Progenitor cell of endocrine pancreas (in vitro differentiated cells): Measurements from ENCODE around the gene MTMR3. TPM values are rescaled to one million over a fixed set of nuclear protein-coding genes. Genes with fewer than 3 reads are reported as not detected.

ENCODE experiments used
- DNase-seq: peaks from one replicate; pipeline ENCODE4 v3.0.0; 2021; ENCODE audit warnings: low spot score; ENCODE audit not compliant: unreplicated experiment
- H3K27ac Mint-ChIP-seq: 2 replicates; pipeline ENCODE4 v1.8.0; 2021; ENCODE audit warnings: mild to moderate bottlenecking, moderate library complexity, mixed read lengths
- H3K27me3 Mint-ChIP-seq: 2 replicates; pipeline ENCODE4 v1.8.0; 2021; ENCODE audit warnings: mixed read lengths
- H3K36me3 Mint-ChIP-seq: 2 replicates; pipeline ENCODE4 v1.8.0; 2022; ENCODE audit warnings: mixed read lengths; ENCODE audit not compliant: insufficient read depth
- H3K4me1 Mint-ChIP-seq: 2 replicates; pipeline ENCODE4 v1.8.0; 2021; ENCODE audit warnings: low read depth, mixed read lengths
- H3K4me3 Mint-ChIP-seq: 2 replicates; pipeline ENCODE4 v1.8.0; 2021; ENCODE audit warnings: low read depth, mild to moderate bottlenecking, moderate library complexity, mixed read lengths
- H3K9me3 Mint-ChIP-seq: 2 replicates; pipeline ENCODE4 v1.8.0; 2021; ENCODE audit warnings: low read depth, mixed read lengths
- CTCF ChIP-seq: fragments of 200-600 bp; sonication (generic); IDR thresholded peaks from one replicate; pipeline ENCODE4 v1.5.0; 2021; ENCODE audit warnings: antibody characterized with exemption, mild to moderate bottlenecking; ENCODE audit not compliant: unreplicated experiment
- total RNA-seq: library from RNA; stranded (reverse); gene quantifications from 2 replicates; pipeline ENCODE4 v1.2.1, GENCODE V29; 2021

Gene MTMR3
- total RNA-seq, 1 donor from 2014 or later = 51.0 TPM

GRCh38 chr22:29985912-29986311 lies 102.9 kb downstream of the MTMR3 start:
- no peaks in the 10 kb centered on the region for H3K4me1 Mint-ChIP-seq
- no peaks in the 10 kb centered on the region for H3K27me3 Mint-ChIP-seq
- H3K36me3 Mint-ChIP-seq = peaks cover 3% of the 10 kb centered on the region
- no peaks in the 10 kb centered on the region for H3K9me3 Mint-ChIP-seq
- TF ChIP-seq CTCF = no peak
- H3K4me3 Mint-ChIP-seq = no peak overlapping the region
- no peak overlapping the region for H3K27ac Mint-ChIP-seq
- no peak for DNase-seq

- H3K36me3 Mint-ChIP-seq = peaks cover 10% of the 10 kb centered on the region
- no peaks in the 10 kb centered on the region for H3K27me3 Mint-ChIP-seq
- no peaks in the 10 kb centered on the region for H3K9me3 Mint-ChIP-seq
- no peaks in the 10 kb centered on the region for H3K4me1 Mint-ChIP-seq
- H3K4me3 Mint-ChIP-seq = no peak overlapping the region
- TF ChIP-seq CTCF = no peak
- no peak overlapping the region for H3K27ac Mint-ChIP-seq
- DNase-seq = no peak
These were observed 104.2 kb downstream of the MTMR3 start for GRCh38 chr22:29987137-29987536.

DNA sequence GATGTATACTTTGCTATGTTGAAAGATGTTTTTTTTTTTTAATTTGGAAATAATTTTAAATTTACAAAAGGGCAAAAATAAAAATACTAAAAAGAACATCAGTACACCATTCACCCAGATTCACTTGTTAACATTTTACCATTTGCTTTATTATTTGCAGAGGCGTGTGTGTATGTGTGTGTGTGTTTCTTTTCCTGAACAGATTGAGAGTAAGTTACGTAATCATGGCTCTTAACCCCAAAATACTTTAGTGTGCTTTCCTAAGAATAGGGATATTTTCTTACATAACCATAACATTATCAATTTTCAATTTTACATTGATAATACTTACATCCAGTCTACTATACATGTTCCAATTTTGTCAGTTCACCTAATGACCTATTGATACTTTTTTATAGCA lies 105.7 kb downstream of the MTMR3 start:
- H3K4me1 Mint-ChIP-seq = peaks cover 5% of the 10 kb centered on the region
- H3K4me3 Mint-ChIP-seq = no peak overlapping the region
- H3K9me3 Mint-ChIP-seq = no peaks in the 10 kb centered on the region
- TF ChIP-seq CTCF = no peak
- H3K36me3 Mint-ChIP-seq = peaks cover 13% of the 10 kb centered on the region
- H3K27me3 Mint-ChIP-seq = no peaks in the 10 kb centered on the region
- no peak for DNase-seq
- no peak overlapping the region for H3K27ac Mint-ChIP-seq

GRCh38 chr22:29989446-29989845 lies 106.5 kb downstream of the MTMR3 start:
- Mint-ChIP-seq H3K27ac (no peak overlapping the region), H3K27me3 (no peaks in the 10 kb centered on the region), H3K9me3 (no peaks in the 10 kb centered on the region), H3K4me1 (peaks cover 5% of the 10 kb centered on the region), H3K36me3 (peaks cover 13% of the 10 kb centered on the region), H3K4me3 (no peak overlapping the region)
- no peak for TF ChIP-seq CTCF
- no peak for DNase-seq

- Mint-ChIP-seq H3K9me3 (no peaks in the 10 kb centered on the region), H3K4me3 (no peak overlapping the region), H3K27ac (no peak overlapping the region), H3K4me1 (peaks cover 7% of the 10 kb centered on the region), H3K36me3 (peaks cover 13% of the 10 kb centered on the region), H3K27me3 (no peaks in the 10 kb centered on the region)
- no peak for TF ChIP-seq CTCF
- no peak for DNase-seq
These were observed 109.6 kb downstream of the MTMR3 start for GRCh38 chr22:29992341-29993275.
